Panc1 (cell line): ENCODE measurements around the gene KLK13. TPM values are rescaled to one million over a fixed set of nuclear protein-coding genes. Genes with fewer than 3 reads are reported as not detected.

ENCODE experiments used
- ATAC-seq: fragments of 200-7000 bp; cut with Tn5 transposase; 2 replicates; pipeline ENCODE4 v1.9.1; 2020; ENCODE audit warnings: mild to moderate bottlenecking, moderate library complexity
- BruUV-seq: library from RNA; stranded (reverse); fragments of 400-500 nt; replicated peaks from 2 replicates; lab custom pipeline; 2021; lab: Mats Ljungman, UMichigan
- CTCF ChIA-PET: fragments of 300-600 bp; sonication (Branson Sonifier 250); formaldehyde crosslinking; loops from one replicate; lab custom pipeline; 2022; ENCODE audit warnings: antibody characterized with exemption; lab: Charles Lee
- POLR2A ChIA-PET: fragments of 300-600 bp; sonication (Branson Sonifier 250); formaldehyde crosslinking; loops from one replicate; lab custom pipeline; 2022; ENCODE audit warnings: antibody characterized with exemption; lab: Charles Lee
- DNase-seq: peaks from one replicate; pipeline ENCODE4 v3.0.0-alpha.2; 2010; ENCODE audit warnings: low read depth, low spot score
- H3K27ac ChIP-seq: 2 replicates; pipeline ENCODE4 v1.5.1; 2011; ENCODE audit warnings: mild to moderate bottlenecking, low read length, inconsistent platforms
- H3K27me3 ChIP-seq: fragments of 200-500 bp; sonication (Bioruptor generic); 2 replicates; pipeline ENCODE4 v1.6.0; 2014; ENCODE audit warnings: low read length, inconsistent platforms; ENCODE audit not compliant: control insufficient read depth, insufficient read depth
- H3K36me3 ChIP-seq: fragments of 200-500 bp; sonication (Bioruptor generic); 2 replicates; pipeline ENCODE4 v1.5.1; 2014; ENCODE audit warnings: inconsistent platforms, mild to moderate bottlenecking, low read length, moderate library complexity; ENCODE audit not compliant: control insufficient read depth, insufficient read depth
- H3K4me1 ChIP-seq: 2 replicates; pipeline ENCODE4 v1.5.1; 2011; ENCODE audit warnings: inconsistent platforms, mild to moderate bottlenecking, low read length, moderate library complexity; ENCODE audit not compliant: control insufficient read depth, insufficient read depth
- H3K4me3 ChIP-seq, 2 experiments: 2 replicates each; pipeline ENCODE4 v1.5.1; 2011 to 2012; ENCODE audit warnings: low read depth in 2 of 2, low read length in 2 of 2, mild to moderate bottlenecking in 2 of 2, inconsistent platforms in 1 of 2, moderate library complexity in 1 of 2
- H3K9me3 ChIP-seq: fragments of 200-500 bp; sonication (Bioruptor generic); 2 replicates; pipeline ENCODE4 v1.5.1; 2014; ENCODE audit warnings: low read depth, mild to moderate bottlenecking, inconsistent platforms, low read length, moderate library complexity; ENCODE audit not compliant: control insufficient read depth, insufficient read depth
- CTCF ChIP-seq: fragments of 450-650 bp; IDR thresholded peaks from 2 replicates; pipeline ENCODE4 v1.5.1; 2017; ENCODE audit warnings: mild to moderate bottlenecking
- POLR2AphosphoS5 ChIP-seq: IDR thresholded peaks from 2 replicates; pipeline ENCODE4 v1.6.1; 2012; ENCODE audit warnings: mild to moderate bottlenecking, low read depth, low read length, moderate library complexity
- SIN3A ChIP-seq: IDR thresholded peaks from 2 replicates; pipeline ENCODE4 v1.6.1; 2012; ENCODE audit warnings: low read depth, mild to moderate bottlenecking, low read length, moderate library complexity, borderline replicate concordance; ENCODE audit not compliant: insufficient read depth
- TCF7L2 ChIP-seq: IDR thresholded peaks from 2 replicates; pipeline ENCODE4 v1.6.1; 2011; ENCODE audit warnings: mild to moderate bottlenecking, low read depth, low read length, inconsistent platforms
- in situ Hi-C: cut with HindIII; loops from 2 replicates; pipeline ENCODE4 v1.10.0; 2016; ENCODE audit warnings: low sequenced_read_pairs, low pct_unique_long_range_greater_than_20kb
- intact Hi-C: fragments of 100-400 bp; cut with micrococcal nuclease; formaldehyde crosslinking; loops from one replicate; pipeline ENCODE4 v1.10.0; 2022; ENCODE audit not compliant: unreplicated experiment
- total RNA-seq: library from RNA; stranded (reverse); gene quantifications from one replicate; pipeline ENCODE4 v1.2.1, GENCODE V29; 2021; ENCODE audit not compliant: unreplicated experiment
- TF ChIP-seq, protein P1 (sequence below), 2 experiments: IDR thresholded peaks; 2 replicates each; pipeline ENCODE4 v1.6.1; 2011 to 2012; ENCODE audit warnings: low read depth in 2 of 2, control low read depth in 1 of 2, low read length in 1 of 2, mild to moderate bottlenecking in 1 of 2, moderate library complexity in 1 of 2; ENCODE audit not compliant: insufficient read depth in 1 of 2

The KLK13 gene
- total RNA-seq, 1 experiment from 2014 or later: not detected

DNA sequence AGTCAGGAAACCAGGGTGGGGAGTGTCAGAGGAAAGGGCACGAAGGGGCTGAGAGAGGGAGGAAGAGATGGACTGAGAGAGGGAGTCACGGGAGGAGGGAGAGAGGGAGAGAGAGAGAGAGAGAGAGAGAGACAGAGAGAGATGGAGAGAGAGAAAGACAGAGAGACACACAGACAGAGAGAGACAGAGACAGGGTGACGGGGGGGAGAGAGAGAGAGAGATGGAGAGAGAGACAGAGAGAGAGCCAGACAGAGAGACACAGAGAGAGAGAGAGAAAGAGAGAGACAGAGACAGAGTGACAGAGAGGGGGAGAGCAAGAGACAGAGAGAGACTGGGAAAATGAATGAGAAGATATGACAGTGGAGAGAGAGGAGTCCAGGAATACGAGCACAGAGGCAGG is 18.3 kb upstream of the KLK13 start:
- ATAC-seq (no peak), DNase-seq (no peak)
- in situ Hi-C loops (no loop called here), intact Hi-C loops (no loop called here)
- Histone ChIP-seq H3K36me3 (no peaks in the 10 kb centered on the region), H3K4me1 (no peaks in the 10 kb centered on the region), H3K27ac (no peak overlapping the region), H3K9me3 (no peaks in the 10 kb centered on the region), H3K27me3 (no peaks in the 10 kb centered on the region), H3K4me3 (no peak overlapping the region)
- POLR2A ChIA-PET: no interaction called here
- no TSS peak for BruUV-seq
- TF ChIP-seq CTCF: no peak
- TF ChIP-seq, protein P1, sequence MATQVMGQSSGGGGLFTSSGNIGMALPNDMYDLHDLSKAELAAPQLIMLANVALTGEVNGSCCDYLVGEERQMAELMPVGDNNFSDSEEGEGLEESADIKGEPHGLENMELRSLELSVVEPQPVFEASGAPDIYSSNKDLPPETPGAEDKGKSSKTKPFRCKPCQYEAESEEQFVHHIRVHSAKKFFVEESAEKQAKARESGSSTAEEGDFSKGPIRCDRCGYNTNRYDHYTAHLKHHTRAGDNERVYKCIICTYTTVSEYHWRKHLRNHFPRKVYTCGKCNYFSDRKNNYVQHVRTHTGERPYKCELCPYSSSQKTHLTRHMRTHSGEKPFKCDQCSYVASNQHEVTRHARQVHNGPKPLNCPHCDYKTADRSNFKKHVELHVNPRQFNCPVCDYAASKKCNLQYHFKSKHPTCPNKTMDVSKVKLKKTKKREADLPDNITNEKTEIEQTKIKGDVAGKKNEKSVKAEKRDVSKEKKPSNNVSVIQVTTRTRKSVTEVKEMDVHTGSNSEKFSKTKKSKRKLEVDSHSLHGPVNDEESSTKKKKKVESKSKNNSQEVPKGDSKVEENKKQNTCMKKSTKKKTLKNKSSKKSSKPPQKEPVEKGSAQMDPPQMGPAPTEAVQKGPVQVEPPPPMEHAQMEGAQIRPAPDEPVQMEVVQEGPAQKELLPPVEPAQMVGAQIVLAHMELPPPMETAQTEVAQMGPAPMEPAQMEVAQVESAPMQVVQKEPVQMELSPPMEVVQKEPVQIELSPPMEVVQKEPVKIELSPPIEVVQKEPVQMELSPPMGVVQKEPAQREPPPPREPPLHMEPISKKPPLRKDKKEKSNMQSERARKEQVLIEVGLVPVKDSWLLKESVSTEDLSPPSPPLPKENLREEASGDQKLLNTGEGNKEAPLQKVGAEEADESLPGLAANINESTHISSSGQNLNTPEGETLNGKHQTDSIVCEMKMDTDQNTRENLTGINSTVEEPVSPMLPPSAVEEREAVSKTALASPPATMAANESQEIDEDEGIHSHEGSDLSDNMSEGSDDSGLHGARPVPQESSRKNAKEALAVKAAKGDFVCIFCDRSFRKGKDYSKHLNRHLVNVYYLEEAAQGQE (IDR thresholded peaks at IDR 0.05; ENCODE audit: insufficient read depth in 1 of 2, low read depth in 2 of 2, low read length in 1 of 2): no peak
- TF ChIP-seq SIN3A: no peak
- no peak for TF ChIP-seq POLR2AphosphoS5
- no peak for TF ChIP-seq TCF7L2
- CTCF ChIA-PET: no interaction called here

GRCh38 chr19:51082611-51083010 is 17.7 kb upstream of the KLK13 start, which contains the start of gene KLK14:
Gene KLK14, minus strand, starts transcription at chr19:51082887. Its CDS starts 273 bp downstream, at chr19:51082614.
- in situ Hi-C loops (no loop called here), intact Hi-C loops (no loop called here)
- Histone ChIP-seq H3K4me1 (no peaks in the 10 kb centered on the region), H3K27me3 (no peaks in the 10 kb centered on the region), H3K9me3 (no peaks in the 10 kb centered on the region), H3K36me3 (no peaks in the 10 kb centered on the region), H3K27ac (no peak within 1 kb of the TSS), H3K4me3 (no peak within 1 kb of the TSS)
- ATAC-seq (no peak), DNase-seq (no peak)
- BruUV-seq: no TSS peak
- POLR2A ChIA-PET: no interaction called here
- CTCF ChIA-PET: no interaction called here
- TF ChIP-seq POLR2AphosphoS5 (no peak), CTCF (no peak), SIN3A (no peak), TCF7L2 (no peak)
- TF ChIP-seq, protein P1 (IDR thresholded peaks at IDR 0.05; ENCODE audit: insufficient read depth in 1 of 2, low read depth in 2 of 2, low read length in 1 of 2): no peak
